22Rv1 (cell line): Measurements from ENCODE around the gene SERPIND1.

Source experiments
- H3K27ac ChIP-seq: fragments of 450-650 bp; 2 replicates; pipeline ENCODE4 v1.5.1; 2017
- CTCF ChIP-seq: fragments of 450-650 bp; IDR thresholded peaks from 2 replicates; pipeline ENCODE4 v1.5.1; 2017; ENCODE audit warnings: mild to moderate bottlenecking
- ZFX ChIP-seq: fragments of 450-650 bp; IDR thresholded peaks from 2 replicates; pipeline ENCODE4 v1.6.1; 2017; ENCODE audit warnings: antibody characterized with exemption, borderline replicate concordance

The SERPIND1 gene

GRCh38 chr22:20738394-20739089, 35.4 kb upstream of the SERPIND1 start:
- TF ChIP-seq ZFX (no peak), CTCF (no peak)
- no peak overlapping the region for H3K27ac ChIP-seq

GRCh38 chr22:20740222-20740951, 33.5 kb upstream of the SERPIND1 start:
- H3K27ac ChIP-seq = no peak overlapping the region
- TF ChIP-seq ZFX (no peak), CTCF (no peak)

GRCh38 chr22:20741008-20741633, 32.8 kb upstream of the SERPIND1 start:
- TF ChIP-seq CTCF = no peak
- TF ChIP-seq ZFX = no peak
- 0 out of 2 replicates have a peak overlapping the region, but pooled peaks have one; percentile 4 for H3K27ac ChIP-seq

GRCh38 chr22:20741634-20742581, 32.0 kb upstream of the SERPIND1 start:
- TF ChIP-seq CTCF = peak; percentile 91
- TF ChIP-seq ZFX = no peak
- H3K27ac ChIP-seq = 0 out of 2 replicates have a peak overlapping the region, but pooled peaks have one; percentile 4

GRCh38 chr22:20742764-20743163, 31.1 kb upstream of the SERPIND1 start:
- TF ChIP-seq CTCF (no peak), ZFX (no peak)
- no peak overlapping the region for H3K27ac ChIP-seq

- TF ChIP-seq CTCF (no peak), ZFX (no peak)
- no peak overlapping the region for H3K27ac ChIP-seq
Observed at GRCh38 chr22:20744456-20744855, 29.5 kb upstream of the SERPIND1 start.
